Measurements from ENCODE around the gene NPAS3. TPM values are rescaled to one million over a fixed set of nuclear protein-coding genes. Genes with fewer than 3 reads are reported as not detected.

Gene NPAS3
- total RNA-seq, 2 experiments from 2014 or later = not detected

DNA sequence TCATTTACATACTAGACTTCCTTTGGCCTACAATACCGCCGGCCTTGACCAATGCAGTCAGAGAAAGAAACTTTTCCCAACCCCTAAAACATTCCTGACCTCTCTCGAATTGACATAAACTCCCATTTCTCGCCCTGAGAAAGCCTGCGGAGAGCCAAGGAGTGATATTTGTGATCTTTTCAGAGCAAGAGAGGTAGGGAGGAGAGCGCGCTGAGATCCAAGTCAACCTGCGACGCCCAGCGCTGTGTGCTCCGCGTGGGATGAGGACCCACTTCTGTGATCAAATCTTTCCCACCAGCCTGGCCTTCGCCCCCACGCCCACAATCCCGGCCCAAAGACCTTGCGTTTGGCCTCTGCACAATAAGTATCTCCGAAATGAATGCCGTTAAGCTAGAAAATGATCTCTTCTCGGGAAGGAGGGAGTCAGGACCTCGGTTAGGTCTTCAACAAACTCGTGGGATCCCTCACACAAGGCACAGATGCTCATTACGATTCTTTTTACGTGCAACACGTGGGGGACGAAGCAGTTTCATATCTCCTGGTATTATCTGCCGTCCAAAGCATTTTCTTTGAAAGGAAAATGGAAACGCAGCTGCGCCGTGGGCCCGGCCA is 6.3 kb upstream of the NPAS3 start:
- no peaks in the 10 kb centered on the region for H3K9me3 Mint-ChIP-seq
- H3K27me3 Mint-ChIP-seq = peaks cover 47% of the 10 kb centered on the region
- no peaks in the 10 kb centered on the region for H3K36me3 Mint-ChIP-seq
- POLR2A ChIA-PET = no interaction called here
- peaks cover 12% of the 10 kb centered on the region for H3K4me1 Mint-ChIP-seq (ENCODE audit: low read depth)
- CTCF ChIA-PET = no interaction called here
- H3K27ac Mint-ChIP-seq = no peak overlapping the region
- DNase-seq = no peak
- H3K4me3 Mint-ChIP-seq = no peak overlapping the region
- intact Hi-C loops (cut with micrococcal nuclease) = loop anchor here (10.0 kb wide), 2 partner anchors 358 to 728 kb away; partner anchors contain the start of genes RNU6-7 and RNU6-8

DNA sequence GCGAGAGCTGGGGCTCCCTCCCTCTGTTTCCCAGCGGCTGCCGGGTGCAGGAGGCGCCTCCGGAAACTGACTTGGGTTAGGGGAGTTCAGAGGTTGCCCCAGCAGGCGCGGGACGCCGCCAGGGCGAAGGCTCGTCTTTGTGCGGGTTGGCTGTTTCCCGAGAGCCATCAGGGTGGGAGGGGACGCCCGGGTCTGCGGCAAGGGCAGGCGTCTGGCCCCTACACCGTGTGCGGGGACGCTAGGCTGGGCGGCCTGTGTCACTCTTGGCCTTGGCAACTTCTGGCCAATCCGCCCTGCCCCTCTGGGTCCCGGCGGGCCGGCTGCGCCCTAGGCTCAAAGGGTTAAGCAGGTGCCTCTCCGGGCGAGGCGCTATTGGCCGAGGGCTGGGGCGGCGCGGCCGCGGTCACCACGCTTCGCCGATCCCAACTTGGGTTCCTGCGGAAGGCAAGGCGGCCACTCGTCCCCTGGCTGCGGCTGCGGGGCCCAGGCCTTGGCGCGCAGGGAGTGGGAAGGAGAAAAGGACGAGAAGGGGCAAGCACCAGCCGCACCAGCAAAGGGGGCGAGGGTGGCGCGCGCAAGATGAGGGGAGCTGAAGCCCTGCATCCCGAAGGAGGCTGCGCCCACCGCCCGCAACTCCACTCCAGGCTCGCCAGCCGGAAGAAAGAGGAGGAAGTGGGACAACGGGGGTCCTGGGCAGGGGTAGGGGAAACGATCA is 5.6 kb upstream of the NPAS3 start:
- no peak for DNase-seq
- intact Hi-C loops (cut with micrococcal nuclease) = loop anchor here (10.0 kb wide), 2 partner anchors 358 to 728 kb away; partner anchors contain the start of genes RNU6-7 and RNU6-8
- no peaks in the 10 kb centered on the region for H3K9me3 Mint-ChIP-seq
- peaks cover 12% of the 10 kb centered on the region for H3K4me1 Mint-ChIP-seq (ENCODE audit: low read depth)
- peaks cover 53% of the 10 kb centered on the region for H3K27me3 Mint-ChIP-seq
- POLR2A ChIA-PET = no interaction called here
- H3K36me3 Mint-ChIP-seq = no peaks in the 10 kb centered on the region
- H3K27ac Mint-ChIP-seq = no peak overlapping the region
- peak overlapping the region; percentile 23 for H3K4me3 Mint-ChIP-seq
- CTCF ChIA-PET = no interaction called here

DNA sequence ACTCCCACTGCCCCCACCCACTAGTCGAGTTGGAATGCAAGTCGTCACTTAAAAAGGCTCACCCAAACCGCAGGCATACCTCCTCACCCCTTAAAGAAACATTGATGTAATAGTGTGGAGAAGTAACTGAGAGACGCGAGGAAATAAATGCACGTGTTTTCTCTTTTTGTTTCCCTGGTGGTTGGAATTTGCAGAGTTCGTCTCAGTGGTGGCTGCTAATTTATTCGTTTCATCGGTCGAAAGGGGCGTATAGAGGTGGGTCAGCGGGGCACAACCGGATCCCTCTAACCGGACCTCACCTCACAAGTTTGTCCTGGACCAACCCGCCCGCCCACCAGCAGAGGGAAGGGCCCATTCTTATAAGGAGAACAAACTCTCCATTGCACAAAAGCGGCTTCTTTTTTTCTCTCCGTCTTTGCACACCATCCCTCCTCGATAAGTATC is 5.0 kb upstream of the NPAS3 start:
- intact Hi-C loops (cut with micrococcal nuclease) = loop anchor here (10.0 kb wide), 2 partner anchors 359 to 729 kb away; partner anchors contain the start of genes RNU6-7 and RNU6-8
- peak overlapping the region; percentile 23 for H3K4me3 Mint-ChIP-seq

DNA sequence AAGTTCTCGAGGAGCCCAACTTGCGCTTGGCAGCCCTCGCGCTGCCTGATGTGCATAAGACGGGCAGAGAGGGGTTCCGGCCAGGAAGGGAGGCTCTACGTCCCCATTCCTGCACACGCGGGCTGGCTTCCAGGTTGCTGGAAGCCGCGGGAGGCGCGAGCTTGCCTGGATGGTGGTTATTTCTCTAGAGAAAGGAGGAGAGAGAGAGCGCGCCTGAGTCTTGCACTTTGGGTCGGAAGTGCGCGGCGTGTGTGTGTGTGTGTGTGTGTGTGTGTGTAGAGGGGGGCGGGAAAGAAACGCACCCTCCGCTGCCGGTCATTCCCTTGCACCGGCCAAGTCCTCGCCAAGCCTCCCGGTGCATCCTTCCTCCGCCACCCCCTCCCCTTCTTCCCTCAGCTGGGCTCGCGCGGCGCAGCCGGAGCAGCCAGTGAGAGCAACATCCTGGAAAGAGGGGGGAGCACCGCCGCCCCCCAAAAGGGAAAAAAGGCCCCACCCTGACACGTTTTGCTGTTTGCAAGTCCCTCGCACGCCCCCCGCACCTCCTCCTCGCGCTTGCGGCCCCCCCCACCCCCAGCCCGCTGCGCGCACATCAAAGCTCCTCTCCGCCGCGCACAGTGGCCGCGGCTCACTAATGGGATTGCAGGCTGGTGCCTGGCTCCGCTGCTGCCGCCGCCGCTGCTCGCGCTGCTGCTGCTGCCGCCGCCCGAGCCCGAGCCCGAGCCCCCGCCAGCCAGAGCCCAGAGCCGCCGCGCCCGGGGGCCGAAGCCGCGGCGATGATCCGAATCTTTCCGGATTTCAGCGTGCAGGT is 4.4 kb upstream of the NPAS3 start:
- POLR2A ChIA-PET = no interaction called here
- H3K4me1 Mint-ChIP-seq (ENCODE audit: low read depth) = peaks cover 15% of the 10 kb centered on the region
- no peak overlapping the region for H3K4me3 Mint-ChIP-seq

More for the DNA sequence above, 5.0 kb upstream of the NPAS3 start:
- ChIA-PET POLR2A (no interaction called here), CTCF (no interaction called here)
- Mint-ChIP-seq H3K4me1 (ENCODE audit: low read depth) (peaks cover 15% of the 10 kb centered on the region), H3K27ac (no peak overlapping the region), H3K9me3 (no peaks in the 10 kb centered on the region), H3K27me3 (peaks cover 56% of the 10 kb centered on the region), H3K36me3 (no peaks in the 10 kb centered on the region)
- DNase-seq = no peak

DNA sequence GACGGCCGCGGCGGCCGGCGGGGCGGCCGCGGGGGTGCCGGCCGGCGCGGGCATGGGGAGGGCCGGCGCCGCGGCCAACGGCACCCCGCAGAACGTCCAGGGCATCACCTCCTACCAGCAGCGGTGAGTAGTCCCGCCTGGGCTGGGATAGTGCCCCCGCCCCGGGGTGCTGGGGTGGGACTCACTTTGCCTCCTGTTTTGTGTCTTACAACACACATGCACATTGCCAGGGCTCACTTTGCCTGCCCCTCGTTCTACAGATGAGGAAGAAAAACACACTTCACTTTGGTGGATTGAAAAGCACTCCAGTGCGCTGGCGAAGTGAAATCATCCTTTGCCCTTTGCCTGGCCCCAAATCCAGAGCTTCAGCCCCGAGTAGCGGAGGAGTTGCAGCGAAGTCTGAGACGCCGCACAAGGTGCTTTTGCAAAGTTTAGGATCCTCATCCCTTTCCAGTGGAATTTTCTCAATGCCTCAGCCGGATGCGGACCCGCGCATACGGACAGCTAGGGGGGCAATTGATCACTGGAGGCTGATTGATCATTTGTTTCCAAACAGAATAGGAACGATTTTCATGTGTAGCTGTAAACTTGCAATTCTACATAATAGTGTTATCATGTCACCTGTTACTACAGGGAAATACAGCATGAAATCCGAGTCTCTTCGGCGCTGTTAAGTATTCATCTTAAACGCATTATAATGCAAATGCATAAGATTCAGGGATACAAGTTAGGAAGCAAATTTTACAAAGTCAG is 3.6 kb upstream of the NPAS3 start:
- H3K9me3 Mint-ChIP-seq = no peaks in the 10 kb centered on the region
- H3K36me3 Mint-ChIP-seq = no peaks in the 10 kb centered on the region
- H3K4me3 Mint-ChIP-seq = no peak overlapping the region
- peaks cover 17% of the 10 kb centered on the region for H3K4me1 Mint-ChIP-seq (ENCODE audit: low read depth)
- intact Hi-C loops (cut with micrococcal nuclease) = loop anchor here (5.0 to 10.0 kb wide), 3 partner anchors 223 to 730 kb away; partner anchors contain the start of genes RNU6-7 and RNU6-8
- H3K27ac Mint-ChIP-seq = no peak overlapping the region
- ChIA-PET CTCF (no interaction called here), POLR2A (no interaction called here)
- DNase-seq = no peak
- peaks cover 57% of the 10 kb centered on the region for H3K27me3 Mint-ChIP-seq

More for the DNA sequence above, 4.4 kb upstream of the NPAS3 start:
- H3K27ac Mint-ChIP-seq = no peak overlapping the region
- H3K36me3 Mint-ChIP-seq = no peaks in the 10 kb centered on the region
- intact Hi-C loops (cut with micrococcal nuclease) = loop anchor here (10.0 kb wide), 2 partner anchors 359 to 729 kb away; partner anchors contain the start of genes RNU6-7 and RNU6-8
- no peaks in the 10 kb centered on the region for H3K9me3 Mint-ChIP-seq
- no peak for DNase-seq
- H3K27me3 Mint-ChIP-seq = peaks cover 52% of the 10 kb centered on the region
- CTCF ChIA-PET = no interaction called here

DNA sequence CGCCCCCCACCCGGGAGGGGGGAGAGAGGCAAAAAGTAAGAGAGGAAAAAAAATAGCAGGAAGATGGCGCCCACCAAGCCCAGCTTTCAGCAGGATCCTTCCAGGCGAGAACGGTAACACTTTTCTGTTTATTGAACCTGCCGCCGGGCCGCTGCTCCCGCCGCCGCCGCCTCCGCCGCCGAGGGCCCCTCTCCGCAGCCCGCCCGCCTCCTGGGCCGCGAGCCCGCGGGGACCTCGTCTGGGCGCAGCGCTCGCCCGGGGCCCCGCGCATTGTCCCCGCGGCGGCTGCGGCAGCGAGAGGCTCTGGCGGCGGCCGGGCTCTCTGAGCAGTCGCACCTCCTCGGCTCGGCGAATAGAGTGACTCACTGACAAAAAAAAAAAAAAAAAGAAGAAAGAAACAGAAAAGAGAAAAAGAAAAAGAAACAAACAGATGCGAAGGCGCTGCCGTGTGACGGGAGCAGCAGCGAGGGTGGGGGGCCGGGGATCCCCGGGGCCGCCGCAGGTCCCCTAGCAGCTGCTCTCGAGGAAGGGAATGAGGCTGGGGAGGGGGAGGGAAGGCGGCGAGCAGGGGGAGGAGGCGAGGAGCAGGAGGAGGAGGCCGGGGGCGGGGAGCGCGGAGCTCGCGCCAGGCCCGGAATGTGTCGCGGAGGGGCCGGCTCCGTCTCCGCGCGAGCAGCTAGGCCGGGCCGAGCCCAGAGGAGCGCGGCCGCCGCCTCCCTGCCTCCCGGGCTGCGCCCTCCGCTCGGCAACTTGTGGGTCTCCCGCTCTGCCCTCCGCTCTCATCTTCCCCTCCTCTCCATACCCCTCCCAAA is 781 bp downstream of the NPAS3 start:
- H3K4me3 Mint-ChIP-seq = peak overlapping the region; percentile 71
- POLR2A ChIA-PET = no interaction called here
- DNase-seq = peak; percentile 39
- CTCF ChIA-PET = no interaction called here
- intact Hi-C loops (cut with micrococcal nuclease) = loop anchor here (5.0 to 10.0 kb wide), 4 partner anchors 227 to 855 kb away; partner anchors contain the start of genes RNU6-7 and RNU6-8
- H3K27ac Mint-ChIP-seq = no peak overlapping the region
- H3K36me3 Mint-ChIP-seq = no peaks in the 10 kb centered on the region
- peaks cover 10% of the 10 kb centered on the region for H3K4me1 Mint-ChIP-seq (ENCODE audit: low read depth)
- no peaks in the 10 kb centered on the region for H3K9me3 Mint-ChIP-seq
- peaks cover 55% of the 10 kb centered on the region for H3K27me3 Mint-ChIP-seq

DNA sequence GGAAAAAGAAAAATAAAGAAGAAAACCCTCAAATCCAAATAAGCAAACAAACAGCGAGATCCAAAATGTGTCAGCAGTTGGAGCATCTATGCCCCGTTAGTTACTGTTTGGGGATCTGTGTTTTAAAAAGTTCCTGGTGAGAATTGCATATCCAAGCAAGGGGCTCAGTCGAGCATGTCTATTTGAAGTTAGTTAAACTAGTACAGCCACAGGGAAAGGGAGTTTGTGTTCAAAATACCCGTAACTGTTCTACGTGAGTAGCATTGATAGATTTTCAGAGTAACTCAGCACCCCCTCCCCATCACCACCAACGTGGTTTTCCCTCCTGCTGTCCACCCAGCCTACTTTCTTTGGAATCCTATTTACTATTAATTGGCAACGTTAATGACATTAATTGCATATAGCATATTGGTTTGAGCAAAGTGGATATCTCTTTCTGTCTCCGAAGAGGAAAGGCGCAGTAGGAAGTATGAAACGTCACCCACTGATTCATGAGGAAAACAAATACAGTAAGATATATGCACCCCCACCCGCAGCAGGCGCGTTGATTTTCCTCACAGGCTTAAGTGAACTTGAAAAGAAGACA is 1.5 kb downstream of the NPAS3 start:
- ChIA-PET CTCF (no interaction called here), POLR2A (no interaction called here)
- H3K9me3 Mint-ChIP-seq = no peaks in the 10 kb centered on the region
- peaks cover 57% of the 10 kb centered on the region for H3K27me3 Mint-ChIP-seq
- intact Hi-C loops (cut with micrococcal nuclease) = loop anchor here (10.0 kb wide), 1 partner anchor 855 kb away; no protein-coding TSS in a partner anchor
- H3K27ac Mint-ChIP-seq = no peak overlapping the region
- no peaks in the 10 kb centered on the region for H3K36me3 Mint-ChIP-seq
- H3K4me3 Mint-ChIP-seq = peak overlapping the region; percentile 71
- H3K4me1 Mint-ChIP-seq (ENCODE audit: low read depth) = peaks cover 7% of the 10 kb centered on the region
- DNase-seq = no peak

DNA sequence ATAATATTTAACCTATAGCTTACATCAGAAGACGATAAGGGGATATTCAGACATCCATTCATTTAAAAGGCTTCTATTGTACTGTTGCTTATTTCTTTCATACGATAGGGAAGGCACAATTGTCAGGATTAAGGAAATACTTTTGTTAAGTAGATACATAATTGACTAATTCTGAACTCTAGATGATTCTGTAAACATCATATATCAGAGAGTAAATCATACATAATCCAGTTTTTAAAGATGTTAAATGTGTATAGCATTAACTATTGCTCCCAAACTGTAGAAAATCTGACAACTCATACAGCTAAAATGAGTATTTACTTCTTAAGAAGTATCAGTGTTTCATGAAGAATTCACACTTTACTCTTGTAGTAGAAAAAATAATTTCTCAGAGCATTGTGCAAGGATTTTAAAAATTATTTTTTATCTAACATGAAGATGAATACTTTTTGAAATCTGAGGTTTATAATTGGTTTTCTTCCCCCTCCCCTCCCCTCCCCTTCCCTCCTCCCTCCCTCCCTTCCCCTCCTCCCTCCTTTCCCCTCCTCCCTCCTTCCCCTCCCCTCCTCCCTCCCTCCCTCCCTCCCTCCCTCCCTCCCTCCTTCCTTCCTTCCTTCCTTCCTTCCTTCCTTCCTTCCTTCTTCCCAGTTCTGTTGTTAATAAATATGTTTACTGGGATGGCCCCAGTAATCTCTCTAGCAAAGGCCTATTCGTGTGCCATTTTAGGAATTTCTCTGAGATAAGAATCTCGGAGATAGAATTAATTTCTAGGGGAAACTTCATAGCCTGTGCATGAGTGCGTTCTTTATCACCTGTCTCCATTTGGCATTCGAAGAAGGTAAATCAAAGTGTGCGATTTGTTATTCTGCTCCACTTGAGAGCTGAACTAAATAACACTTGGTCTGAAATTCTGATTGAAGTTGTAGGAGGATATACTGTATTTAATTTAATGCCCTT is 2.3 kb downstream of the NPAS3 start:
- Mint-ChIP-seq H3K27ac (no peak overlapping the region), H3K4me3 (no peak overlapping the region), H3K4me1 (ENCODE audit: low read depth) (peaks cover 6% of the 10 kb centered on the region), H3K9me3 (no peaks in the 10 kb centered on the region), H3K27me3 (peaks cover 49% of the 10 kb centered on the region), H3K36me3 (no peaks in the 10 kb centered on the region)
- CTCF ChIA-PET = no interaction called here
- DNase-seq = no peak
- intact Hi-C loops (cut with micrococcal nuclease) = loop anchor here (10.0 kb wide), 1 partner anchor 854 kb away; no protein-coding TSS in a partner anchor
- POLR2A ChIA-PET = no interaction called here

DNA sequence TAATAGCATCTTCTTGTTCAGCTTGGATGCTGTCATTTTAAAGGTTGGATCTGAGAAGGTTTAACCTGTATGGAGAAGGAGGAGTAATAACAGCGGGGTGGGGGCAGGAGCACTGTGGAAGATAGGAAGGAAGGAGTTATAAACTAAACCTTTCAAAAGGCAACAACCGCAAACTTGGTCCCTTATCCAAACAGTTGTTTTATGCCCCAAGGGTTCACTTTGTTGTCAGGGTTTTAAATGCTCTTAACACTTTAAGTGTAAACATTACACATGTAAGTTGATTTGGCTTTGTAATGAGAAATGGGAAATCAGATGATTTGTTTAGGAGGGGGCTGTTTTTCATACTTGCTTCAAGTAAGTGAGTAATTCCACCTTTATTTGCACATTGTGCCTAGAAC is 3.0 kb downstream of the NPAS3 start:
- POLR2A ChIA-PET = no interaction called here
- Mint-ChIP-seq H3K27me3 (peaks cover 45% of the 10 kb centered on the region), H3K9me3 (no peaks in the 10 kb centered on the region), H3K36me3 (no peaks in the 10 kb centered on the region), H3K27ac (no peak overlapping the region), H3K4me1 (ENCODE audit: low read depth) (peaks cover 6% of the 10 kb centered on the region), H3K4me3 (no peak overlapping the region)
- CTCF ChIA-PET = no interaction called here
- intact Hi-C loops (cut with micrococcal nuclease) = loop anchor here (10.0 kb wide), 1 partner anchor 853 kb away; no protein-coding TSS in a partner anchor
- DNase-seq = no peak

DNA sequence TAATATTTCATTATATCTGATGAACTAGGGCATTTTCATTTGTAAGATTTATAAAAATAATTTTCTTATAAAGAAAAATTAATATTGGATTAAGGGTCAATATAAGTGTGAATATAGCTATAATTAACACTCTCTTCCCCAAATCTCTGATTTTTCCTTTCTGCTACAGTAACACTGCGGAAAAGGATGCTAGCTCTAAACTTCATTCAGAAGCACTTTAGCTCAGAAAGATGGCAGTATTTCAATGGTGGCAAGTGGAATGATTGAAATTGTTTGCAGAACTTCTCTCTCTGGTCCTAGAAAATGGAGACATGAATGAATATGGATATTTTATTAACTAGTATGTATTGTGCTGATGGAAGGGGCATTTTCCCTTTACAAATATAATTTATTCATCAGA is 8.4 kb downstream of the NPAS3 start:
- Mint-ChIP-seq H3K4me3 (no peak overlapping the region), H3K4me1 (ENCODE audit: low read depth) (no peaks in the 10 kb centered on the region), H3K27me3 (peaks cover 27% of the 10 kb centered on the region), H3K9me3 (no peaks in the 10 kb centered on the region), H3K27ac (no peak overlapping the region), H3K36me3 (no peaks in the 10 kb centered on the region)
- no peak for DNase-seq
- CTCF ChIA-PET = no interaction called here
- intact Hi-C loops (cut with micrococcal nuclease) = loop anchor here (10.0 kb wide), 1 partner anchor 848 kb away; no protein-coding TSS in a partner anchor
- POLR2A ChIA-PET = no interaction called here

Measured in activated CD4-positive, alpha-beta memory T cell treated with anti-CD3 and anti-CD28 coated beads for 36 hours (primary cell).